Stimulated activated CD4-positive, alpha-beta T cell treated with anti-CD3 and anti-CD28 coated beads, Interleukin-4, amount 100 ng/mL, for 48 hours (primary cell): ENCODE results near the gene ROMO1.

Experiments
- DNase-seq, 2 donors: peaks; one replicate each; pipeline ENCODE4 v3.0.0-alpha.2; 2020; ENCODE audit warnings: low read depth in 2 of 2

Gene ROMO1

DNA sequence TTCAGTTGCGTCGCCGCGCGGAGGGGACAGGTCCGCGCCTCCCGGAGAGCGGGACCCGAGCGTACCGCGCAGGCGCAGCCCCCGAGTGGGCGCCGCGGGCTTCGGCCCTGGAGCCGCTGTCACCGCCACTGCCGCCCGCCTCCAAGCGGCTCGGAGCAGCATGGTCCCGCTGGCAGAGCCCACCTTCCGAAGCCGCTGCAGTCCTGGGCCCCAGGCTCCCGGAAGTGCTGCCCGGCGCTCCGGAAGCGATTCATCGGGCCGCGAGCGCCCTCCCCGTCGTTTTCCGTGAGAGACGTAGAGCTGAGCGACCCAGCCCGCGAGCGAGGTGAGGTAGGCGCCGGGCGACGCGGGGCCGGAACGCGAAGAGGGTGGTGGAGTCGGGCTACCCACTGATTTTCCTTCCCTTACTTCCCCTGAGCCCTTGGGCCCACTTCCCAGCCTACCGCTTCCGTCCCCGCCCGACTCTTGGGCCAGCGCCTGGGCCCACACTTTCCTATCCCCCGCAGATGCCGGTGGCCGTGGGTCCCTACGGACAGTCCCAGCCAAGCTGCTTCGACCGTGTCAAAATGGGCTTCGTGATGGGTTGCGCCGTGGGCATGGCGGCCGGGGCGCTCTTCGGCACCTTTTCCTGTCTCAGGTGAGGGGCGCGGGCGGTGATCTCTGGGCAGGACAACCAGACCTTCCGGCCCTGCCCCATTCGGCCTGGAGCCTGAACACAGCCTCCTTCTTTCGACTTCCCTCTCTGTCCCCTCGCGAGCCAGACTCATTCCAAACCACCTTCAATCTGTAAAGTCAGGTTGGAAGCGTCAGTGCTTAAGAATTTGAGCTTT, at the start of gene ROMO1, which contains the start of gene NFS1:
Gene ROMO1, plus strand, starts transcription at position 279 of the 830 bp plus-strand sequence. Its CDS starts 228 bp downstream, at position 507.
Gene NFS1, minus strand, starts transcription at position 226 of the 830 bp plus-strand sequence. Its CDS starts 64 bp downstream, at position 162.
- DNase-seq: peak; percentile 76 to 82

GRCh38 chr20:35650632-35651031, 48.6 kb upstream of the ROMO1 start:
- no peak for DNase-seq

GRCh38 chr20:35651958-35652357, 47.2 kb upstream of the ROMO1 start:
- no peak for DNase-seq

- DNase-seq: no peak
Measured at GRCh38 chr20:35652641-35653429, 46.4 kb upstream of the ROMO1 start.

DNA sequence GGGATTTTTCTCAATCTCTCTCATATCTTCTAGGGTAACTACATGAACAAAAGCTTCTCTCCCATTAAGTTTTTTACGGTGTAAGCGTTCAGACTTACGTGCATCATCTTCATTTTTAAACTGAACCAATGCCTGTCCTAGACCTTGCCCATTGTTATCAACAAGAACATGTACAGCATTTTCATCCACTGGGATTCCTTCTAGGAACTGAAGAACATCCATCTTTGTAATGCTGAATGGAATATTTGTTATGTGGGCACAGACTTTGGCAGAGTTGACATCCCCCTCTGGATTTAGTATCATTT, 45.8 kb upstream of the ROMO1 start:
- no peak for DNase-seq

GRCh38 chr20:35653893-35654292, 45.3 kb upstream of the ROMO1 start:
- DNase-seq: no peak

DNA sequence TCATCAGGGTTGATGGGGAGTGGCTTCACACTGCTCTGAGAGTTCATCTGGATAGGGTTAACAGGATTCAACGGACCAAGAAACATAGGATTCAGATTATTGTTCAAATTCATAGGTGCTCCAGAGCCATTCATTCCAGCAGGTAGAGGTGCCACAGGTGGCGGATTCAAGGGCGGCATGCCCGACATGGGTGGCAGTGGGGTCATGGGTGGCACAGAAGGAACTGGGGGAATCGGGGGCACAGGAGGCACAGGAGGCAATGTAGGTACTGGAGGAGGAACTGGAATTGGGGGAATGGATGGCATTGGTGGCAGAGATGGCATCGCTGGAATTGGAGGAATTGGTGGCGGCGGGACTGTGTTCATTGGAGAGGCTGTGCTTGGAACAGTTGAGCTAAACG, 44.8 kb upstream of the ROMO1 start:
- no peak for DNase-seq

DNA sequence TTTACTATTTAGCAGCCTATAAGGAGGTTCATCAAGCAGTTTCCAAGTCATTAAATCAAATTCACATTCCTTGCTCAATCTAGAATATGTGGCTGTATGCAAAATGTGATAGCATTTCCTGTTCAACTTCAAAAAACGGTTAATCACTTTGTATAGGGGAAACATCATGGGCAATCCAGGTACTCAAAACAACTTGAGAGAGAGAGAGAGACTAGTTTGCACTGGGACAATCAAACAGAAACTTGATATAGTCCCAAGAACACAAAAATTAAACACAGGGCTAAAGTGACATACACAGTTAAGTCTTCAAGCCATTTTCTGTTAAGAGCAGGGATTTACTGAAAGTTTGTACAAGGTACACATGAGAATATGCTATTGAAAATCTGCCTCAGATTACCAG, 41.9 kb upstream of the ROMO1 start:
- DNase-seq: no peak

GRCh38 chr20:35660122-35660937, 38.9 kb upstream of the ROMO1 start:
- peak; percentile 15 to 19 for DNase-seq

GRCh38 chr20:35661053-35661452, 38.2 kb upstream of the ROMO1 start:
- DNase-seq: no peak

DNA sequence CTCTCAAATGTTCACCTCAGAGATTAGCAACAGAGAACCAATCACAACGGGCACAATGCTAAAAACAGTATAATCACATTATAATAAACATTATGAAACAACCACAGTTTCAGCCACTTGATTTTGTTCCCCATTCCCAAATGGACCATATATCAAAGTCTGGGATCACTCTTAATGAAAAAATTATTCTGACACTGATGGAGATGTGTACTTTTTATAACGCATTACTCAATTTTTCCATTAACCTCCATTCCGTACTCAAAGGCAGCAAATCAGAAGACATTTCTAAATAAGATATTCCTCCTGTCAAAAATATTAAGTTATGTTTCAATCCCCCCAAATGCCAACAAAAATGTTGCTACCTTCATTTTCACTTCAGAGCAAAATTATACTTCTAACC, 37.3 kb upstream of the ROMO1 start:
- DNase-seq: no peak

GRCh38 chr20:35662551-35662950, 36.7 kb upstream of the ROMO1 start:
- DNase-seq: no peak

- peak; percentile 35 to 40 for DNase-seq
Measured at GRCh38 chr20:35663516-35664465, 35.4 kb upstream of the ROMO1 start.

DNA sequence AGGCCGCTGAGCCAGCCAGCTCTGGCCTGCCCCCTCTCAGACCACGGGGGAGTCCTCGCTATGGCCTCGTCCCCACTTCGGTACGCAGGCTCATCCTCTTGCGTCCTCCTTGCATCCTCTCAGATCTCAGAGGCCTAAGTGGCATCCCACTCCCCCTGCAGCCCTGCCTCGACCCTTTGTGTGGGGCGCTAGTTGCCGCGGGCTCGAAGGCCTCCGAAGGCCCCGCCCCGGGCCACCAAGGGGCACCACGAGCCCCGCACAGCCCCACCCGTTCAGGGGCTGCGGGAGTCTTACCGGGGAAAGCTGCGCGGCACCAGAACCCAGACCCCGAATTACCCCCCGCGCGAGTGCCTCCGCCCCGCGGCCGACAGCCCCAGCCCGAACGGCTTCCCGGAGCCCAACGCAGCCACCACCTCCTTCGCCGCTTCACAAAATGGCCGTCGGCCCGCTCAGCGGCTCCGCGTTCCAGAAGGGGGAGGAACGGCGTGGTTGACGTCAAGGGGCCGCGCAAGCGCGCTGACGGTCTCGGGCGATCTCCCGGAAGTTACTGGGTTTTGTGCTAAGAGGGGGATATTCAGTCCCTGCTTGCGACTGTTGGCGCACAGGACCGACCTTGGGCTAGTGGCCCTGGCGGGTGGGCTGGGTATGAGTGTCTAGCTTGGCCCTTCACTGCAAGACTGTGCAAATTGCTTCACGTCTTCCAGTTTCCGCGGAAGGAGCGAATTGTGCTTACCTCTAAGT, 34.6 kb upstream of the ROMO1 start, which contains the start of the genes CPNE1 and RBM12:
Gene CPNE1, minus strand, starts transcription at position 435 of the 741 bp plus-strand sequence. CDS start 31,977 bp downstream, outside the sequence.
Gene RBM12, minus strand, starts transcription at position 435 of the 741 bp plus-strand sequence. CDS start 9,578 bp downstream, outside the sequence.
- peak; percentile 88 to 90 for DNase-seq

- DNase-seq: no peak
Measured at GRCh38 chr20:35665949-35666288, 33.3 kb upstream of the ROMO1 start.

- no peak for DNase-seq
Measured at GRCh38 chr20:35669221-35669620, 30.0 kb upstream of the ROMO1 start.

- DNase-seq: no peak
Measured at GRCh38 chr20:35669681-35670080, 29.5 kb upstream of the ROMO1 start.

- DNase-seq: no peak
Measured at GRCh38 chr20:35673884-35674283, 25.3 kb upstream of the ROMO1 start.

DNA sequence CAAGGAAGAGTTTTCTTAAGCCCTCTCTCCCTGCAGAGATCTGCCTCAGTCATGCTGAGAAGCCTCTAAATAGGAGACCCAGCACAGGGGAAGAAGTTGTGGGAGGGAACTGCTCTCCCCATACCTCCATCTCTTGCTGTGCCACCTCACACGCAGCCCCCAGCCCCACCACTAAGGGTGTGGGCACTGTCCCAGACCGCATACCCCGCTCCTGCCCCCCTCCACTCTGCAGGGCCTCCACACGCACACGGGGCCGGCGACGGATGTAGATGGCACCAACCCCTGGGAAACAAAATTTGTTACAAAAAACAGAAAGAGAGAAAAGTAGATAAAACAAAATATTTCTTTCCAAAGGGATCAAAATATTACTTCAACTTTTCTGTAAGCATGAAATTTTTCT, 24.3 kb upstream of the ROMO1 start:
- no peak for DNase-seq
